NAMALWA (cell line): Measurements from ENCODE around the gene C16orf74.

ENCODE experiments used
- DNase-seq: peaks from one replicate; pipeline ENCODE4 v3.0.0-alpha.2; 2015; ENCODE audit warnings: low spot score

The C16orf74 gene

DNA sequence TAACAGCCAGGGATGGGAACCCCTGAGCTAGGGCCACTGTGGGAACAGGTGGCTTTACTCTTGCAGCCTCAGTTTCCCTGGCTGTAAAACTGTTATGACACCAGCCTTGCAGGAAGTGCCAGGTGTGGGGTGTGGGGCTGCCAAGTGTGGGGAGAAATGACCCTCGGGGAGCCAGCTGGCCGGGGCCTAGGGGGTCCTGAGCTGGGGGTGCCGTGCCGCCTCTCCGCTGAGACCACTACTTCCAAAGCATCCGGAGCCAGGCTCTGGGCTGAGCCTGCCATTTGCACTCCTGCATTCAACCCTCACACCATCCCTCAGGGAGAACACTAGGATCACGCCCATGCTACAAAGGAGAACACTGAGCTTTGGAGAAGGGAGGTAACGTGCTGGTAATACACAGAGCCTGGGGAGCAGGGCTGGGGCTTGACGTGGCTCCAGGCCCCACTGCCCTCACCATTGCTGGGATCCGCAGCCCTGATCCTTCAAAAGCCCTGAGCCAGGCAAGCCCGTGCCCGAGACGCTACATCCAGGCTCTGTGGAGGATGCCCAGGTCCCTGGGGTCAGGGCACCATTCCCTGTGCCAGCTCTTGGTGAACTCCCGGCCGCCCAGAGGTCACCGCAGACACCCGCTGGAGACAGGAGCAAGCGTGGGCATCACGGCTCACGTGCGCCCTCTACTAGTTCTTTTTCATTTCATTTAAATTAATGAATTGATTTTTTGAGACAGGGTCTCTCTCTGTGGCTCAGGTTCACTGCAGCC, 33.3 kb downstream of the C16orf74 start:
- DNase-seq, result peak; percentile 82

DNA sequence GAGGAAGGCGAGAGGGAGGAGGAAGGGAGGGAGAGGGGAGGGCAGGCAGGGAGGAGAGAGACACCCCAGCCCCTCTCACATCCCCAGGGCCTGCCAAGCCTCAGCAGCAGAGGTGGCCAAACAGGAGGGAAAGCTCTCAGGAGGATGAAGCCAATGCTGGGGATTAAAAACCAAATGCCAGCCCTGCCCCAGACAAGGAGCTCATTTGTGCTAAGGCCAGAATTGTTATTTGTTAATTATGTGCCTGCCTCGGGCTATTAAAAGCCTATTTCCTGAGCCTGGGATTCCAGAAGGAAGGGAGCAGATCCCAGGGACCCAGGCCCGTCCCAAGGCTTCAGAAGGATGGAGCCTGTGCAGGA, 34.2 kb downstream of the C16orf74 start:
- no peak for DNase-seq

GRCh38 chr16:85716022-85716679, 34.7 kb downstream of the C16orf74 start:
- no peak for DNase-seq

GRCh38 chr16:85715169-85716021, 35.5 kb downstream of the C16orf74 start:
- no peak for DNase-seq

- no peak for DNase-seq
Measured at GRCh38 chr16:85712801-85713200, 38.1 kb downstream of the C16orf74 start.

GRCh38 chr16:85711982-85712587, 38.8 kb downstream of the C16orf74 start:
- no peak for DNase-seq

DNA sequence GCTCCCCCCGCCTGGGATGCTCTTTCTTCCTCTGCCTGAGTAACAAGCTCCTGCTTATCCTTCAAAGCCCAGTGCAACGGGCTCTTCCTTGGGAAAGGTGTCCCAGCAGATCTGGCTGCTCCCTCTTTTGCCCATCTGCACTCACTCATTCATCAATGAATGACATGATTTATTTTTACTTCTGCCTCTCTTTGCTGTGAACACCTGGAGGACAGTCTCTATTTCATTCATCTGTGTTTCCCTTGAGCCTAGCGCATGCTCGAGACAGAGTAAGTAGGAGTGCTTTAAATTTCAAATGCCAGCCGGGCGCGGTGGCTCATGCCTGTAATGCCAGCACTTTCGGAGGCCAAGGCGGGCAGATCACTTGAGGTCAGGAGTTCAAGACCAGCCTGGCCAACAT, 40.2 kb downstream of the C16orf74 start:
- no peak for DNase-seq

GRCh38 chr16:85709766-85710585, 40.9 kb downstream of the C16orf74 start:
- DNase-seq, result no peak

- DNase-seq, result no peak
Measured at GRCh38 chr16:85708338-85708737, 42.6 kb downstream of the C16orf74 start.

- no peak for DNase-seq
Measured at GRCh38 chr16:85707528-85708095, 43.3 kb downstream of the C16orf74 start.

GRCh38 chr16:85706449-85707034, 44.4 kb downstream of the C16orf74 start:
- DNase-seq, result no peak

DNA sequence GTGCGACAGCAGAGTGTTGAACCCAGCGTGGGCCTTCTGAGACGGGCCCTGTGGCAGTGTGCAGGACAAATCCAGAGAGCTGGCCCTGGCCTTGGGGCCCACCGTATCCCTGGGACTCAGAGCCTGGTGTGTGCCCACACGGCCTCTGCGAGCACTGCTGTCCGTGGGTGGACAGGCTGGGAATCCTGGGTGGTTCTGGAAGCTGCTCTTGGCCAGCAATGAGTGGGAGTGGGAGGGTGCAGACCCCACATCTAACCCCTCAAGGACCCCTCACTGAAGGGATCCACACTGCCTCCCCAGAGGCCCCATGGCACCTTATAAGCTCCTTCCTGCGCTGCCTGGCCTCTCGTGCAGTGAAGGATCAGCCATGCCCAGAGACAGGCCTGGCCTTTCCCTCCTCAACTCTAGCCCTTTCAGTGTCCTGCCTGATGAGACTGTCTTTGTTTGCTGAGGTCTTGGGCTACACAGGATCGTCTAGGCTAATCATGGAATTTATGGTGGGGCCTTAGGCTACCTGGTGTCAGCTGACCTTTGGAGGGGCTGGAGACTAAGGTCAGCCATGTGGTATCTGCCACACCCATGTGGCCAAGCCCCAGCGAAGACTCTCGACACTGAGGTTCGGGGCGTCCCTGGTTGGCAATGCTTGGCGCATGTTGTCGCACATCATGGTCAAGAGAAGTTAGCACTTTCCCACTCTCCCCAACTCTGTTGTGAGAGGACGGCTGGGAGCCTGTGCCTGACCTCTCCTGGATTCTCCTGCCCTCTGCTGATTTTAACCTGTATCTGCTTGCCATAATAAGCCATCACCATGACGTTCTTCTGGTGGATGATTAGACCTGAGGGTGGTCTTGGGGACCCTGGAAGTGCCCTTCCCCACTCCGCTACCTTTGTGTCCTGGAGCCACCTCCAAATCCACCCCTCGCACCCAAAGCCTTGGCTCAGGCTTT, 45.7 kb downstream of the C16orf74 start:
- no peak for DNase-seq

DNA sequence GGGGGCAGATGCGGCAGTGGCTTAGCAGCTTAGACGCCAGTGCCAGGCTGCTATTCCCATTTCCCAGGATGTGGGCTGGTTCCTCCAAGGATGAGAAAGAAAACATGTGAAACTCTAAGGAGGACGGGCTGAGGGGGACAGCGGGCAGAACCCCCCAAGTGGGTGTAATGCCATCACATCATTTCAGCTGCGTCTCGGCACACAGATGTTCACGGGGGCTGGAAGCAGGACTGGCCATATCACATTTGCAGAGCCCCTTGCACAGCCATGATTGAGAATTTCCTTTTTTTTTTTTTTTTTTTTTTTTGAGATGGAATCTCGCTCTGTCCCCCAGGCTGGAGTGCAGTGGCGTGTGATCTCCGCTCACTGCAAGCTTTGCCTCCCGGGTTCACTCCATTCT, 46.9 kb downstream of the C16orf74 start:
- DNase-seq, result no peak

GRCh38 chr16:85699628-85700027, 51.3 kb downstream of the C16orf74 start:
- no peak for DNase-seq

DNA sequence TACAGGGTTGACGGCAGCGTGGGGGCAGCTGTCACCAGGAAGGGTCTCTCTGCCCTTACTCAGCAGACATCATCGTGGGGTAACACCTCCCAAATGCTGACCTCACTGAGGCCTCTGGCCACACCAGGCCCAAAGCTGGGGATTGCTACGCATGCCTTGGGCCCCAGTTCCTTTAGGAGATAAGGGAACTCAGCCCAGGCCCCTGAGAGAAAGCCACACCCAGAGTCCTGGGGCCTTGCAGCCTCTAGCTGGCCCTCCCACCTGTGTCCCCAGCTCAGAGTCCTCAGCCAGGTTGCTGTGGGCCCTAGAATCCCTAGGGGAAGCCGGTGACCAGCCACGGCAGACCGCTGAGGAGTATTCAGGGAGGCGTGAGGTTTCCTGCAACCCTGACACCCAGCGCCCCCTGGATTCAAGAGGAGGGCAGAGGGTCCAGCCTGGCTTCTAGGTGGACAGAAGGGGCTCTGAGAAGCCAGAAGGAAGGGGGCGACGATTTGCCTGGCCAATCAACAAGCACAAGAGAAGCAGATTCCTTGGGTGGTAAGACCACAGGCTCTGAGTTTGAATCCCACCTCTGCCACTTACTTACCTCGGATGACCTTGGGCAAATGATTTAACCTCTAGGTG, 51.8 kb downstream of the C16orf74 start:
- no peak for DNase-seq

GRCh38 chr16:85698459-85698891, 52.4 kb downstream of the C16orf74 start:
- DNase-seq, result no peak

- no peak for DNase-seq
Measured at GRCh38 chr16:85697431-85697830, 53.5 kb downstream of the C16orf74 start.

DNA sequence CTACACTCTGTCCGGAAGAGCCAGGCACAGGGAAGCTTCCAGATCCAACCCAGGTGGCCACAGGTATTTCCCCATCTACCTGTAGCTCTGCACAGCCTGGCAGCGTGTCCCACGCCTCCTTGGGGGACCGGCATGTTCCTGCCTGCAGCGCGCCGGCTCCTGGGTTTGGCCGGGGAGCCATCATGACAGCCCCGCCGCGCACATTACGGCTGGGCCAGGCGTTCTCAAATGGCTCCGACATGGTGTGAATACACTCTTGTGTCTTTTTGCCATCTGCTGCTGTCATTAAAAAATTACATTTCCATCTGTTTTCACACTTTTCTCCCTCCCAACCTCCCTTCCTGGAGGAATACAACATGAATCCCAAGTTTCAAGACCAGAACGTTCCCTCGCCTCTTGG, 54.1 kb downstream of the C16orf74 start:
- DNase-seq, result no peak
